Endothelial cell of umbilical vein (primary cell): ENCODE data around the gene MTMR11.

ENCODE experiments used
- EZH2 ChIP-seq: IDR thresholded peaks from 2 replicates; pipeline ENCODE4 v1.6.1; 2012; ENCODE audit warnings: borderline replicate concordance, low read depth, mild to moderate bottlenecking, moderate library complexity, low read length, inconsistent platforms; ENCODE audit not compliant: severe bottlenecking
- POLR2AphosphoS5 ChIP-seq: IDR thresholded peaks from 2 replicates; pipeline ENCODE4 v1.6.1; 2012; ENCODE audit warnings: low read depth, mild to moderate bottlenecking, control low read depth, low read length, moderate library complexity; ENCODE audit not compliant: insufficient read depth

GRCh38 chr1:149888247-149888998 is 48.3 kb downstream of the MTMR11 start:
- TF ChIP-seq POLR2AphosphoS5 = peak; percentile 66
- no peak for TF ChIP-seq EZH2
